Left ventricle myocardium inferior (tissue), 1 donor: Measurements from ENCODE around the gene TRAF3IP3. TPM values are rescaled to one million over a fixed set of nuclear protein-coding genes. Genes with fewer than 3 reads are reported as not detected.
A peak's percentile ranks its signal among the peaks of the same experiment; 100 is the strongest.

Source experiments
- DNase-seq: peaks from one replicate; pipeline ENCODE4 v3.0.0-alpha.2; 2020
- H3K27ac ChIP-seq: fragments of 200-600 bp; replicated peaks from 2 replicates; pipeline ENCODE4 v1.8.0; 2021
- H3K27me3 ChIP-seq: fragments of 200-600 bp; 2 replicates; pipeline ENCODE4 v1.8.0; 2021; ENCODE audit warnings: low read depth
- H3K36me3 ChIP-seq: fragments of 200-600 bp; 2 replicates; pipeline ENCODE4 v1.8.0; 2021
- H3K4me1 ChIP-seq: fragments of 200-600 bp; 2 replicates; pipeline ENCODE4 v1.8.0; 2021
- H3K4me3 ChIP-seq: fragments of 200-600 bp; 2 replicates; pipeline ENCODE4 v1.8.0; 2021; ENCODE audit warnings: mild to moderate bottlenecking, moderate library complexity
- H3K9me3 ChIP-seq: fragments of 200-600 bp; replicated peaks from 2 replicates; pipeline ENCODE4 v1.8.0; 2021
- intact Hi-C: fragments of 100-400 bp; cut with micrococcal nuclease; formaldehyde crosslinking; loops from one replicate; pipeline ENCODE4 v1.11.0; 2022
- total RNA-seq: library from RNA; stranded (reverse); fragmentation: NEBNext Ultra II Directional; extraction: Animal tissue kit (Norgen Biotek cat#: 25700); gene quantifications from one replicate; pipeline ENCODE4 v1.2.1, GENCODE V29; 2021
- TF ChIP-seq, protein P1 (sequence below): fragments of 200-600 bp; IDR thresholded peaks from 2 replicates; pipeline ENCODE4 v1.8.0; 2021; ENCODE audit warnings: antibody characterized with exemption, mild to moderate bottlenecking, borderline replicate concordance
- donor health status: DM: no; HTN: yes; CAD: no; lungs with severe emphysema.

Gene TRAF3IP3
- total RNA-seq, 1 donor from 2014 or later = 1.2 TPM

DNA sequence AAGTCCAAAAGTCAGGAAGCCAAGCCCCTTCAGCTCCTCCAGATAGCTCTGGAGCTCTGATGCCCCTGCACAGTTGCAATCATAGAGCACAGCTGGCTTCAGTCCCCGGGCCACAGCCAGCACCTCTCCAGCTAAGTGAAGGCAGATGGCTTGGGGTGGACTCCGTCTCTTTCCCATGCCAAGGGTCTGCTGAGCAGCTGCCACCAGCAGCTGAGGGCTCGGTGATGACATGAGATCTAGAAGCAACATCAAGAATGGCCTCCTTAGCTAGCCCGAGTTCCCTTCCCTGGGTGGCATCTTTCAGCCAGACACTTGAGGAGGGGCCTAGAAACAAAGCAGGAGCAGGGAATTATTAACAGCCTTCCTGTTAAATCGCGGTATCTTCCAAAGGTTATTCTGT is 27.5 kb downstream of the TRAF3IP3 start:
- no peak for DNase-seq
- peak overlapping the region; percentile 75 for H3K4me3 ChIP-seq
- intact Hi-C loops = no loop called here
- H3K27me3 ChIP-seq = no peaks in the 10 kb centered on the region
- H3K4me1 ChIP-seq = peaks cover 59% of the 10 kb centered on the region
- no peaks in the 10 kb centered on the region for H3K9me3 ChIP-seq
- peaks cover 7% of the 10 kb centered on the region for H3K36me3 ChIP-seq
- TF ChIP-seq, protein P1, sequence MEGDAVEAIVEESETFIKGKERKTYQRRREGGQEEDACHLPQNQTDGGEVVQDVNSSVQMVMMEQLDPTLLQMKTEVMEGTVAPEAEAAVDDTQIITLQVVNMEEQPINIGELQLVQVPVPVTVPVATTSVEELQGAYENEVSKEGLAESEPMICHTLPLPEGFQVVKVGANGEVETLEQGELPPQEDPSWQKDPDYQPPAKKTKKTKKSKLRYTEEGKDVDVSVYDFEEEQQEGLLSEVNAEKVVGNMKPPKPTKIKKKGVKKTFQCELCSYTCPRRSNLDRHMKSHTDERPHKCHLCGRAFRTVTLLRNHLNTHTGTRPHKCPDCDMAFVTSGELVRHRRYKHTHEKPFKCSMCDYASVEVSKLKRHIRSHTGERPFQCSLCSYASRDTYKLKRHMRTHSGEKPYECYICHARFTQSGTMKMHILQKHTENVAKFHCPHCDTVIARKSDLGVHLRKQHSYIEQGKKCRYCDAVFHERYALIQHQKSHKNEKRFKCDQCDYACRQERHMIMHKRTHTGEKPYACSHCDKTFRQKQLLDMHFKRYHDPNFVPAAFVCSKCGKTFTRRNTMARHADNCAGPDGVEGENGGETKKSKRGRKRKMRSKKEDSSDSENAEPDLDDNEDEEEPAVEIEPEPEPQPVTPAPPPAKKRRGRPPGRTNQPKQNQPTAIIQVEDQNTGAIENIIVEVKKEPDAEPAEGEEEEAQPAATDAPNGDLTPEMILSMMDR = no peak
- peak overlapping the region; percentile 89 for H3K27ac ChIP-seq

DNA sequence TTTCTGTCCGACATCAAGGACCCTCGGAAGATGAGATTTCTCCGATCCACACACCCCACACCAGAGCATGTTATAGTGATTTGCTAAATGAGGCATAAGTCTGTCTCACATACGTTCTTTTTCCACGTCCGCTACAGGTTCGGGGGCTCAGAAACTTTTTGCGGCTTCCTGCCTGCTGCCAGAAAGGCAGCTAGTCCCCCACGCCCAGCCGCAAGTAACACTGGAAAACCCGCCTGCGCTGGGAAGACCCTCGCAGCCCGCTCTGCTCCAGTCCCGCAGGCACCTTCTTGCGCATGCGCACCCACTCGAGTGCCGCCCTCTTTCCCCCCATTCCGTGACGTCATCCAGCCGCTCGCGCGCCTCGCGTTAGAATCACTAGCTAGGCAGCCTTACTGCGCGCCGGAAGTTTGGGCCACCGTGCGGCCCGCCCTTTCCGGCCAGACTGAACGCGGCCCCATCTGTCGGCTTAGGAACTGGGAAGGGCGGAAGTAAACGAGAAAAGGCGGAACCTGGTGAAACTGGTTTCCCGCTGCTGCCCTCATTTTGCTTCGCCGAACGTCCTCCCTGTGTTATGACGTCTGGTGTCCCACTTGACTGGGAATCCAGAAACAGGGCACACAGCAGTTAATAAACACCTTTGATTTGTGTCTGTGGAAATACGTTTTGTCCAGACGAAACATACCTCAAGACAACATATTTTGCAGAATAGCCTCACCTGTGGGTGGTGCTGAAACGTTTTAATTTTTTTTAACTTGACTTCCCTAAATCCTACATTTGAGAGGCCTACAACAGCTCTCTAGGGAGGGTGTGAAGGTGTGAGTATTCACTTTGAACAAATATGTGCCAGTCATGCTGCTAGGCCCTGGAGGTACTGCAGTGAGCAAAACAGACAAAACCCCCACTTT is 28.7 kb downstream of the TRAF3IP3 start, which contains the start of gene C1orf74:
Gene C1orf74 (minus strand): TSS at position 295 of the 905 bp plus-strand sequence. CDS start 925 bp downstream, outside the sequence.
- TF ChIP-seq, protein P1 = no peak
- H3K4me1 ChIP-seq = peaks cover 66% of the 10 kb centered on the region
- intact Hi-C loops = no loop called here

DNA sequence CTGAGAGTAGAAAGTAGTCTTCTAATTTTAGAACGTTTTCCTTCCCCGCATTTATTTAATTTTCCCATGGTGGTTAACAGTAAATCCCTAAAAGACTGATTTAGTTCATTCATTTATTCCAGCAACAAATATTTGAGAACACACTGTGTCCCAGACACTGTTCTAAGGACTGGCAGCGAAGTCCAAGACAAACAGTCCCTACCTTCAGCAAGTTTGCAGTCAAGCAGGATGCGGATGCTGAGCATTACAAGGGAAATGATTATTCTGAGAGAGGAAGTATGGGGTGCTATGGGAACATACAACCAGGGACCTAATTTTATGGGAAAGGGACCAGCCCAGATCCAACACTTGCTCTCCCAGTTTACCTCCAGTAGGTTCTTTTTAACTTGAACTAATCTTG is 29.7 kb downstream of the TRAF3IP3 start:
- intact Hi-C loops = no loop called here
- TF ChIP-seq, protein P1 = no peak
- peaks cover 1% of the 10 kb centered on the region for H3K27me3 ChIP-seq
- H3K9me3 ChIP-seq = no peaks in the 10 kb centered on the region
- peaks cover 13% of the 10 kb centered on the region for H3K36me3 ChIP-seq
- H3K27ac ChIP-seq = peak overlapping the region; percentile 89
- peaks cover 71% of the 10 kb centered on the region for H3K4me1 ChIP-seq
- no peak overlapping the region for H3K4me3 ChIP-seq
- no peak for DNase-seq

More for the DNA sequence above, 28.7 kb downstream of the TRAF3IP3 start, which contains the start of gene C1orf74:
- H3K27me3 ChIP-seq = no peaks in the 10 kb centered on the region
- peaks cover 11% of the 10 kb centered on the region for H3K36me3 ChIP-seq
- no peaks in the 10 kb centered on the region for H3K9me3 ChIP-seq
- peak; percentile 99 for DNase-seq
- peak within 1 kb of the TSS; percentile 75 for H3K4me3 ChIP-seq
- peak within 1 kb of the TSS; percentile 89 for H3K27ac ChIP-seq

DNA sequence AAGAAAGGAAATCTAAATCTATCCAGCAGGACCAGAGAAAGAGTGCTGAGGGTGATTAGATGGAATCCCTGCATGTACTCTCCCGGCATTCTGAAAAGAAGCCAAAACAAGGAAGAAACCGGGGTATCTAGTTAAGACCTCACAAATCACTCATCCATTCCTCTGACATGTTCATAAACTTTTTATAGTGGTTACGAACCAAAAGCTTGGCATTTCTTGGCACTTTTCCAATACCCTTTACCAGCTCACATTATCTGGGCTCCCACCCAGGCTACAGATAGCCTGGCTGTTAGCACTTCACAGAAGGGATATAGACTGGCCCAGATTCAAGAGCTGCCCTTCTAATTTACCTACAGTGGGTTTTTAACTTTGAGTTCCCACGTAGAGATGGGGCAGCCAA is 30.3 kb downstream of the TRAF3IP3 start:
- H3K4me1 ChIP-seq = peaks cover 75% of the 10 kb centered on the region

DNA sequence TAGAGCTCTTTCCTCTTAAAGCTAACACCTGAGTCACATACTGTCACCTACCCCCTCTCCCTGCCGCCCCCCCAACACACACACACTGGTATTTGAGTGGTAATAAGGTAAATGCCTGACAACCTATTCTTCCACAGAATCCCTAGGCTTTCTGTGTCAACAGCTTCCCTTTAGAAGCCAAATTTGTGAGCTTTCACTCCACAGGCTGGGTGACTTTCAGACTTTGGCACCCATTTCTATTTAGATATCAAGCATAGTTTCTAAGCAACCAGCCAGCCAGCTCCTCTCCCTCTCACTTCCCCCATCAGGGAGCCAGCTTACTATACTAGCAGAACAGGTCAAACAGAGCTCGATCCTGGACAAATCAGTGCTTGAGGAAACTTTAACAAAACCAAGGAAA is 31.7 kb downstream of the TRAF3IP3 start:
- Histone ChIP-seq H3K27ac (peak overlapping the region; percentile 89), H3K4me1 (peaks cover 73% of the 10 kb centered on the region), H3K27me3 (peaks cover 5% of the 10 kb centered on the region), H3K36me3 (peaks cover 20% of the 10 kb centered on the region), H3K4me3 (no peak overlapping the region), H3K9me3 (no peaks in the 10 kb centered on the region)
- intact Hi-C loops = no loop called here
- TF ChIP-seq, protein P1 = no peak
- no peak for DNase-seq

More for the DNA sequence above, 30.3 kb downstream of the TRAF3IP3 start:
- peaks cover 10% of the 10 kb centered on the region for H3K36me3 ChIP-seq
- H3K27me3 ChIP-seq = peaks cover 5% of the 10 kb centered on the region
- H3K9me3 ChIP-seq = no peaks in the 10 kb centered on the region
- intact Hi-C loops = no loop called here
- H3K4me3 ChIP-seq = no peak overlapping the region
- peak overlapping the region; percentile 89 for H3K27ac ChIP-seq
- TF ChIP-seq, protein P1 = no peak
- no peak for DNase-seq
